ENCODE results near the gene PPAT.

Gene PPAT

GRCh38 chr4:56434599-56435139 lies 746 bp downstream of the PPAT start:
- no peak for TF ChIP-seq CTCF (IDR thresholded peaks at IDR 0.05; ENCODE audit: insufficient read depth, low read depth, low read length, missing control alignments)
- H3K4me3 ChIP-seq (ENCODE audit: low read length) = peak overlapping the region; percentile 95
- DNase-seq (ENCODE audit: low read depth) = peak; percentile 68

DNA sequence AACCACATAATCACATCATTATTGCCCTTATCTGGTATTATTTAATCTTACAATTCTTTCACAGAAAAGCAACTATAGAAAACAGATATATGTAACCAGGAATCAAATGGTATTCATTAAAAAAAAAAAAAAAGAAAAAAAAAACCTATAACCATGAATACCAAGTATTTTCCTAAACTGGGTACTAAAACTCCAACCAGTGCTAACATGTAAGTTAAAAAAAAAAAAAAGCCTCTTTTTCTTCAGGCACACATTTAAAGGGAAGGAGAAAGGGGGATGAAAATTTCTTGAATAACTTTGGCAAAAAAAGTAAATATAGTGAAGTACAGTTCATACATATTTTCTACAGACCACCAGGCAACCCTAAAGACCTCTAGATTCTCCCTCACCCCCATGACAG lies 2.1 kb downstream of the PPAT start:
- DNase-seq (ENCODE audit: low read depth) = no peak
- peak overlapping the region; percentile 95 for H3K4me3 ChIP-seq (ENCODE audit: low read length)
- TF ChIP-seq CTCF (IDR thresholded peaks at IDR 0.05; ENCODE audit: insufficient read depth, low read depth, low read length, missing control alignments) = no peak

DNA sequence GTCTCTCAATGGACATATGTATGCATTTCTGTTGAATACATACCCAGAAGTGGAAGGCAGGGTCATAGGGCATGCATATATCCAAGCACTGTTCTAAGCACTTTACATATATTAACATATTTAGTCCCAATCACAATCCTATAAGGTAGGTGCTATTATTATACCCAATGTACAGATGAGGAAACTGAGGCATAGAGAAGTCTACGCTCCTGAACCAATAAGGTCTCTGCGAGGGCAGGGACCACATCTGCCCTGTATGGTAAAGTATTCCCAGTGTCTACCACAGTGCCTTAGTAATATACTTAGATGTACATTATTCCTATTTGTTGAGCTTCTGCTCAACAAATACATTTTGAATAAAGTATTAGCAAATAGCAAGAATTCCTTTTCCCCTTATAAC lies 5.2 kb downstream of the PPAT start:
- no peak overlapping the region for H3K4me3 ChIP-seq (ENCODE audit: low read length)
- TF ChIP-seq CTCF (IDR thresholded peaks at IDR 0.05; ENCODE audit: insufficient read depth, low read depth, low read length, missing control alignments) = no peak
- DNase-seq (ENCODE audit: low read depth) = no peak

GRCh38 chr4:56427179-56427578 lies 8.2 kb downstream of the PPAT start:
- H3K4me3 ChIP-seq (ENCODE audit: low read length) = no peak overlapping the region
- TF ChIP-seq CTCF (IDR thresholded peaks at IDR 0.05; ENCODE audit: insufficient read depth, low read depth, low read length, missing control alignments) = no peak
- DNase-seq (ENCODE audit: low read depth) = no peak

DNA sequence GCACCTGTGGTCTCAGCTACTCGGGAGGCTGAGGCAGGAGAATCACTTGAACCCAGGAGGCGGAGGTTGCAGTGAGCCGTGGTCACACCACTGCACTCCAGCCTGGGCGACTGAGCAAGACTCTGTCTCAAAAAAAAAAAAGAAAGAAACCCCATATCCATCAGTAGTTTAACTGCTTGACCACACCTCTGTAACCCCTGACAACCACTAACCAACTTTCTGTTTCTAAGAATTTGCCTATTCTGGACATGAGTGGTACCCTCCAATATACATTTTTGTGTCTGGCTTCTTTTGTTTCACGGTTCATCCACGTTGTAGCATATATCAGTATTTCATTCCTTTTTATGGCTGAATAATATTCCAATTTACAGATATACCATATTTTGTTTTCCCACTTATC lies 9.1 kb downstream of the PPAT start:
- H3K4me3 ChIP-seq (ENCODE audit: low read length) = no peak overlapping the region

GRCh38 chr4:56425518-56425917 lies 9.9 kb downstream of the PPAT start:
- TF ChIP-seq CTCF (IDR thresholded peaks at IDR 0.05; ENCODE audit: insufficient read depth, low read depth, low read length, missing control alignments) = no peak
- H3K4me3 ChIP-seq (ENCODE audit: low read length) = no peak overlapping the region
- DNase-seq (ENCODE audit: low read depth) = no peak

More for the DNA sequence above, 9.1 kb downstream of the PPAT start:
- no peak for TF ChIP-seq CTCF (IDR thresholded peaks at IDR 0.05; ENCODE audit: insufficient read depth, low read depth, low read length, missing control alignments)
- no peak for DNase-seq (ENCODE audit: low read depth)

All from epithelial cell of esophagus (primary cell).